ENCODE data around the gene CNDP2.

The CNDP2 gene

GRCh38 chr18:74495581-74496507 lies at the start of gene CNDP2:
CNDP2 (plus strand) TSS chr18:74496363; CDS start chr18:74499974, 3,611 bp downstream.
- peak; percentile 96 for DNase-seq

GRCh38 chr18:74446631-74447403 lies 49.3 kb upstream of the CNDP2 start:
- DNase-seq, result no peak

GRCh38 chr18:74447404-74448152 lies 48.6 kb upstream of the CNDP2 start:
- no peak for DNase-seq

- no peak for DNase-seq
These were observed 45.5 kb upstream of the CNDP2 start for GRCh38 chr18:74450626-74451025.

- no peak for DNase-seq
These were observed 45.0 kb upstream of the CNDP2 start for GRCh38 chr18:74451148-74451547.

GRCh38 chr18:74453016-74453566 lies 43.1 kb upstream of the CNDP2 start:
- no peak for DNase-seq

GRCh38 chr18:74453642-74454198 lies 42.4 kb upstream of the CNDP2 start:
- no peak for DNase-seq

GRCh38 chr18:74454279-74454751 lies 41.8 kb upstream of the CNDP2 start:
- DNase-seq, result no peak

- no peak for DNase-seq
These were observed 40.8 kb upstream of the CNDP2 start for GRCh38 chr18:74455386-74455785.

- DNase-seq, result no peak
These were observed 40.2 kb upstream of the CNDP2 start for GRCh38 chr18:74456017-74456348.

- no peak for DNase-seq
These were observed 39.7 kb upstream of the CNDP2 start for GRCh38 chr18:74456349-74457042.

GRCh38 chr18:74457043-74457724 lies 39.0 kb upstream of the CNDP2 start, which contains the start of gene DIPK1C:
DIPK1C (minus strand) TSS chr18:74457308; CDS start chr18:74457259, 49 bp downstream.
- no peak for DNase-seq

- DNase-seq, result no peak
These were observed 38.3 kb upstream of the CNDP2 start for GRCh38 chr18:74457725-74458421.

GRCh38 chr18:74459889-74460288 lies 36.3 kb upstream of the CNDP2 start:
- DNase-seq, result no peak

- no peak for DNase-seq
These were observed 35.3 kb upstream of the CNDP2 start for GRCh38 chr18:74460825-74461224.

- DNase-seq, result no peak
These were observed 32.9 kb upstream of the CNDP2 start for GRCh38 chr18:74463254-74463653.

GRCh38 chr18:74463983-74464382 lies 32.2 kb upstream of the CNDP2 start:
- DNase-seq, result no peak

- DNase-seq, result no peak
These were observed 30.4 kb upstream of the CNDP2 start for GRCh38 chr18:74465775-74466174.

- no peak for DNase-seq
These were observed 27.6 kb upstream of the CNDP2 start for GRCh38 chr18:74468547-74469061.

GRCh38 chr18:74472312-74472711 lies 23.9 kb upstream of the CNDP2 start:
- no peak for DNase-seq

Data from NCI-H2227 treated with DMSO at 0.1 percent for 48 hours (cell line).